ENCODE results near the gene S100A6.

DNA sequence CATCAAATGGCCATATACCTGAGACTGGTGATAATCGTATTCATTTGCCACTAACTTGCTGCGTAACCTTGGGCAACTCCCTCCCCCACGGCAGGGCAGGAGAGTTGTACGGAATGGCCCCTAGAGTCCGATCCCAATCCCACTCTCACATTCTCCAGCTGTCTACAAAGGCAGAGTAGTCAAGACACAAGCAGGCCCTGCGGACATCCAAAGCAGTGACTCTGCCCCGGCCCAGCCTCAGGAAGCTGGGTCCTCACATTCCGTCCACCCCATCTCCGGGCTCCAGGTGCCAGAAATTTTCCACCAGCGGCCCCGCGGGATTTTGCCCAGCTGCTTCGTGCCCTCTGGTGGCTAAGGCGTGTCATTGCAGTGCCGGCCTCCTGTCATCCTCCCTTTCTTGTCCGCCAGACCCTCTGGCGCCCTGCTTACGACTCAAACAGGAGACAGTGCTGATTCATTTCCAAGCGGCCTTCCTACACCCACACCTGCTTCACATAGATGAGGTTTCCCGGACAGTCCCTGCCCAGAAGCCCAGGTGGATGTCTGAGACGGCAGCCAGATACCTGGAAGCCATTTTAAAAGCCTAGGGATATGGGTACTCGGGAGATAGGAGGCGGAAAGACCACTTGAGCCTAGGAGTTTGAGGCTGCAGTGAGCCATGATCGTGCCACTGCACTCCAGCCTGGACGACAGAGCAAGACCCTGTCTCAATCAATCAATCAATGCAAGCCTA lies 32.7 kb upstream of the S100A6 start:
- TF ChIP-seq POLR2A (IDR thresholded peaks at IDR 0.05; ENCODE audit: low read length) (no peak), GATA1 (IDR thresholded peaks at IDR 0.05; ENCODE audit: low read depth, low read length) (no peak)

All from erythroblast (primary cell).